ENCODE measurements around the gene ESPL1. TPM values are rescaled to one million over a fixed set of nuclear protein-coding genes. Genes with fewer than 3 reads are reported as not detected.

The ESPL1 gene
- 3.9 and 7.8 TPM in 2 replicates for total RNA-seq

DNA sequence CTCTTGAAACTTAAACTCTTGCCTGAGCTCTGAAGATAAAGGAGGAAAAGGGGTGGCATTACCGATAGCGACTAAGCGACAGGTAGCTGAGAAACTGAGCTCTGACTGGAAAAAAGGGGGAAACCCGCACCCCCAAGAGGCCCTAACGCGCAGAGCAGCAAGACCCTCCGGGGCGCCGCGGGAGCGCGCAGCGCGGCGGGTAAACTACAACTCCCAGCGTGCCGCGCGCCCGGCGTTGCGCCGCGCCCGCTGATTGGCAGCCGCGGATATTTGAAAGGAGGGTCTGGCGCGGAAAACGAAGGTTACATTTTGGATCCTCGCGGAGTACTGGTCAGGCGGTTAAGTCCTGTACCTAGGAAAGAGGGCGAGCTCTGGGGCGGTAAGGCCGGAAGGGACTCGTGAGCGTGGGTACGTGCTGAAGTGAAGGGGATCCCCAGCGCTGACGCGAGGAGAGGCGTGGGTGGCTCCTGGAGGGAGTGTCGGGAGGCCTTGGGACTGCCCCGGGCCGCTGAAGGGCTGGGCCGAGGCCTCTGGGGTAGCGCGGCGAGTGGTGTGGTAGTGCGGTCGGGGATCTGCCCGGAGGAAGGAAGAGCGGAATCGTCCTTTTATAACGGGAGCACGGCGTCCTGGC, at the start of gene ESPL1:
Gene ESPL1, plus strand, starts transcription at position 301 of the 631 bp plus-strand sequence. CDS start 468 bp downstream, outside the sequence.

DNA sequence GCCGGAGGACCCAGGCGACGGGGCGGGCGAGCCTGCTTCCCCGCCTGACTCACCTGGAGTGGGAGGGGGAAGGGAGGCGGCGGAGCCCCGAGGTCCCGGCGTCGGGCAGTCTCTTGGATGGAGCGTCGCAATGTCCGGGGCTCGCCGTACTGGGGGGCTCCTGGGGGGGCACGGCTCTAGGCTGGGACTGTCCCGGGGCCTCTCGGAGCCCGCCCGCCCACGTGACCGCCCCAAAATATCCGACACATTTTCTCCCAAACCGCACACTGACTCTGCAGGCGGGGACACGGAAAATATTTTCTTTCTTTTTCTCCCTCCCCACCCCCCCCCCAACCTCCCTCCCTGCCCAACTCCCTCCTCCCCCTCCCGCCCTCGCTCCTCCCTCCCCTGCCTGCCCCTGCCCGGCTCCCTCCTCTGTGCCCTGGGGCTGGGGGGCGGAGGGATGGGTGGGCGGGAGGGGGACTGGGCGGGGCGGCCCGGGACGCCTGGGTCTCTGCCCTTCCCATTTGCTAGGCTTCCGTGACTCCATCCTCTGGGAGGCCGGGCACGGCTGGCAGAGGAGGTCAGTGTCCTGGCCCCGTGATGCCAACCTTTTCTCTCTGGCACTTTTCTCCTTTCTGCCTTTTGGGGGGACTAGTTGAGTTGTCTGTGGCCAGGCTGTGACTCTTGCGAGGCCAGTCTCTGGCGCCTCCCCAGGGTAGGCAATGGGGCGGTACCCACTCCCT, 36.0 kb upstream of the ESPL1 start, which contains the start of gene RARG:
Gene RARG, minus strand, starts transcription at position 289 of the 725 bp plus-strand sequence. CDS start 4,664 bp downstream, outside the sequence.

GRCh38 chr12:53295070-53295890, 27.2 kb downstream of the ESPL1 start, which contains the start of gene PFDN5:
Gene PFDN5 (plus strand): TSS chr12:53295542. CDS start chr12:53295568, 26 bp downstream.

DNA sequence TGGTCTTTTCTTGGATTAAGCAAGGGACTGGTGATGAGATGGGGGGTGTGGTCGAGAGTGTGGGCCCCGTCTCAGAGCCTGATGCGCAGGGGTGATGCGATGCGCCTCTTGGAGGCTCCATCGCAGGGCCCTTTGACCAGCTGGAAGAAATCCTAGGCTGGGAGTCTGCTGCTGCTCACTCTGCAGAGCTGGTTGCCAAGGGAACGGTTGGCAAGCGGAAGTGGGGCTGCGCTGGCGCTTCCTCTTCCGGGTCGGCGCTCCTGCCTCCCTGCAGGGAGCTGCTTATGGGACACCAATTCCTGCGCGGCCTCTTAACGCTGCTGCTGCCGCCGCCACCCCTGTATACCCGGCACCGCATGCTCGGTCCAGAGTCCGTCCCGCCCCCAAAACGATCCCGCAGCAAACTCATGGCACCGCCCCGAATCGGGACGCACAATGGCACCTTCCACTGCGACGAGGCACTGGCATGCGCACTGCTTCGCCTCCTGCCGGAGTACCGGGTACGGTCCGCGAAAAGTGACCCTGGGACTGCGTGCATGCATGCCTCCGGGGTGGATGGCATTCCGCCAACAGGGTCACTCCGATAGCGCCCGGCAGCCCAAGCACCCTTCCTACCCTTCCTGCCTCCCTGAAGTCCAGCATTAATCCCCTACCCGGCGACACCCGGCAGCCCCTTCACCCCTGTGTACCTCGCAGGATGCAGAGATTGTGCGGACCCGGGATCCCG, 31.5 kb downstream of the ESPL1 start, which contains the start of gene MYG1:
Gene MYG1, plus strand, starts transcription at position 242 of the 727 bp plus-strand sequence. Its CDS starts 43 bp downstream, at position 285.

DNA sequence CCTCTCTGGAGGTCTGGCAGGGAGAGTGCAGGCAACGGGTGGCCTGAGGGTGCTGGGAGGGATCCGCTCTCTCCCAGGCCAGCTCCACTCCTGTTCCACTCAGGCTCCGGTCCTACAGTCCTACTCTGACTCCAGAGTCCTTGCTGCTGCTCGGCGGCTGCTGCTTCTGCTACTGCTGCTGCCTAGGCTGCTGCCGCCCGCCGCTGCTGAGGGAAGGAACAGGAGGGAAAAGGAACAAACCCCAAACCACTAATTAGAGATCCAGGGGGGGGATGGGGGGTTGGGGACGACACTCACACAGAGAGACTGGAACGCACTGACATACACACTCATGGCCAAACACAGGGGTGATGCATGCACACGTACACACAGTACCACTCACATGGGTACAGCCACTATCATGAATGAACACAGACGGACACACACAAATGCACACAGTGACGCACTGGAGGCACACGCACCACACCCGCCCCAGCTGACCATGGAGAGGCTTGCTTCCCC, 68.1 kb downstream of the ESPL1 start, which contains the start of gene SP7:
Gene SP7, minus strand, starts transcription at position 174 of the 501 bp plus-strand sequence. CDS start 708 bp downstream, outside the sequence.

Other genes with a start within 250 kb of the ESPL1 start
- gene TNS2, start 218.2 kb upstream of the ESPL1 start, total RNA-seq: 59.5 and 66.4 TPM in 2 replicates
- gene SPRYD3, start 188.9 kb upstream of the ESPL1 start, total RNA-seq: 32.5 and 44.7 TPM in 2 replicates
- 1,840 and 2,414 TPM in 2 replicates for gene IGFBP6, start 170.6 kb upstream of the ESPL1 start, total RNA-seq
- gene SOAT2, start 164.8 kb upstream of the ESPL1 start, total RNA-seq: 0.19 and 0.26 TPM in 2 replicates
- gene ZNF740, start 87.6 kb upstream of the ESPL1 start, total RNA-seq: 11.1 and 11.4 TPM in 2 replicates
- 10.4 and 12.0 TPM in 2 replicates for gene CSAD, start 87.4 kb upstream of the ESPL1 start, total RNA-seq
- gene ITGB7, start 61.0 kb upstream of the ESPL1 start, total RNA-seq: 1.5 and 2.1 TPM in 2 replicates
- gene RARG, start 36.1 kb upstream of the ESPL1 start, total RNA-seq: 42.1 and 48.3 TPM in 2 replicates
- gene PFDN5, start 27.2 kb downstream of the ESPL1 start, total RNA-seq: 963 and 1,329 TPM in 2 replicates
- 48.2 and 62.1 TPM in 2 replicates for gene MYG1, start 31.4 kb downstream of the ESPL1 start, total RNA-seq
- 38.7 and 49.7 TPM in 2 replicates for gene AAAS, start 53.3 kb downstream of the ESPL1 start, total RNA-seq
- 0.12 TPM in 1 of 2 replicates, not detected in the other for gene SP7, start 68.1 kb downstream of the ESPL1 start, total RNA-seq
- 26.0 and 28.4 TPM in 2 replicates for gene SP1, start 111.9 kb downstream of the ESPL1 start, total RNA-seq
- not detected in 2 replicates for gene AMHR2, start 155.6 kb downstream of the ESPL1 start, total RNA-seq
- gene PRR13, start 173.4 kb downstream of the ESPL1 start, total RNA-seq: 28.5 and 31.8 TPM in 2 replicates
- gene PCBP2, start 183.8 kb downstream of the ESPL1 start, total RNA-seq: 152 and 259 TPM in 2 replicates
- gene MAP3K12, start 231.2 kb downstream of the ESPL1 start, total RNA-seq: 26.6 TPM in 2 replicates
- 42.2 and 47.0 TPM in 2 replicates for gene TARBP2, start 233.0 kb downstream of the ESPL1 start, total RNA-seq
- gene NPFF, start 239.2 kb downstream of the ESPL1 start, total RNA-seq: not detected in 2 replicates

Data from aortic smooth muscle cell (primary cell).